Measurements from ENCODE around the gene EPS15.

EPS15 gene

DNA sequence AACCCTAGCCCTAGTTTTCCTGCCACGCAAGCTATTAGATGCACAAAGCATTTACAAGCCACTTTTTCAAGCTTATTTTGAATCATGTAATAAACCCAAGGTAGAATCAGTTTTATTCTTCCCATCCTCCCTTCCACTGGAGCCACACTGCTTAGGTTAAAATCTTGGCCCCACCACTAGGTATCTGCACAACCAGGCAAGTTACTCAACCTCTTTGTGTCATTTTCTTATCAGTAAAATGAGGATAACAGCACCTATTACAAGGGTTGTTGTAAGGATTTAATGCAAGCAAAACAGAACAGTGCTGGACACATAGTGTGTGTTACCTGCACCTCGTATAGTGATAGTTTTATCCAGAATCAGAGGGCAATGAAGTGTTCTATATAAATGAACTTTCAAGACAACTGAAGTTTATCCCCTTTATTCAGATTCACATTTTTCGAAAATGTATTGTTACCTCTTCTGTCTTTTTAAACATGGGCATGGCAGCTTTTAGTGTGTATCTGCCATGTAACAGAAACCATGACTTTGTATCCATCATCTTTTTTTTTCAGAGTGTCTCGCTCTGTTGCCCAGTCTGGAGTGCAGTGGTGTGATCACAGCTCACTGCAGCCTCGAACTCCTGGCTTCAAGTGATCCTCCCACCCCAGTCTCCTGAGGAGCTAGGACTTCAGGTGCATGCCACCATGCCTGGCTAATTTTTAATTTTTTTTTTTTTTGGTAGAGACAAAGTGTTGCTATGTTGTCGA, 171.5 kb downstream of the EPS15 start:
- H3K4me1 ChIP-seq (ENCODE audit: insufficient read depth, low read length), result no peaks in the 10 kb centered on the region
- H2AFZ ChIP-seq (ENCODE audit: low read depth, low read length), result no peak overlapping the region
- no peaks in the 10 kb centered on the region for H3K9me3 ChIP-seq (ENCODE audit: low read length)
- no peaks in the 10 kb centered on the region for H3K36me3 ChIP-seq (ENCODE audit: insufficient read depth, low read length)
- no peak overlapping the region for H3K4me3 ChIP-seq (ENCODE audit: low read length)
- H3K27me3 ChIP-seq (ENCODE audit: insufficient read depth, low read length), result peaks cover 36% of the 10 kb centered on the region

DNA sequence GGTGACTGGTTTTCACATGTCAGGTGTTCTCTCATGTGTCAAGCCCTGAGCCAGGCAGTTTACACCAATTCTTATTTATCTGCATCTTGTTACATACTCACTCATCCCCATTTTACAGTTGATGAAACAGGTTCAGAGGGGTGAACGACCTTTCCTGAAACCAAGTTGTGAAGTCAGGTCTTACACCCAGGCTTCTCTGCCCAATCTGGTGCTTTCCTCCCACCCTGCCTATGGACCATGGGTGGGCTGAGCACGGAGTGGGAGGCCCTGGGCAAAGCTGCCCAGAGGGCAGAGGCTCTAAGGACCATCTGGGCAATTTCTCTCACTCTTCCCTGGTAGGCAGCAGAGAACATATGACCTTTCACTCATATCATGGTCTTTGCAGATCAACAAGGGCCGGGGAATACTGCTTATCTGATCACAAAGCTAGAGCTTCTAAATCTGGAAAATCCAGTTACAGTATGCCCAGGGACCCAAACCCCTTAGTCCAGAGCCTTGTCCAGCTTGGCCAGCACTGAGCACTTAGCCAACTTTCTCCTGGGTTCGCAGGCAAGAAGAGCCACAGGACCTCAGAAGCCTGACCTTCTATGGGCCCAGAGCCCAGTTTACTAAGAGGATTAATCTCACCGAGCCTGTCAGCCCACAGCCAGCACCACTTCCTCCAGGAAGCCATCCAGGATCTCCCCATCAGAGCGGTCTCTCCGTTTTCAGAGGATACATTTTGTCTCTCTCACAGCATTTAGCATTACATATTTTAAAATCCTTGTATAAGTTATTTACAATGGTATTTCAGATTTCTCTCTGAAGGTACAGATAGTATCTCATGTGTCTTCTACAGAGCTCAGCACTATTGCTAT, 172.8 kb downstream of the EPS15 start:
- Histone ChIP-seq H3K9me3 (ENCODE audit: low read length) (no peaks in the 10 kb centered on the region), H3K36me3 (ENCODE audit: insufficient read depth, low read length) (no peaks in the 10 kb centered on the region), H3K4me3 (ENCODE audit: low read length) (no peak overlapping the region), H3K4me1 (ENCODE audit: insufficient read depth, low read length) (no peaks in the 10 kb centered on the region), H3K27me3 (ENCODE audit: insufficient read depth, low read length) (peaks cover 45% of the 10 kb centered on the region), H2AFZ (ENCODE audit: low read depth, low read length) (no peak overlapping the region)

DNA sequence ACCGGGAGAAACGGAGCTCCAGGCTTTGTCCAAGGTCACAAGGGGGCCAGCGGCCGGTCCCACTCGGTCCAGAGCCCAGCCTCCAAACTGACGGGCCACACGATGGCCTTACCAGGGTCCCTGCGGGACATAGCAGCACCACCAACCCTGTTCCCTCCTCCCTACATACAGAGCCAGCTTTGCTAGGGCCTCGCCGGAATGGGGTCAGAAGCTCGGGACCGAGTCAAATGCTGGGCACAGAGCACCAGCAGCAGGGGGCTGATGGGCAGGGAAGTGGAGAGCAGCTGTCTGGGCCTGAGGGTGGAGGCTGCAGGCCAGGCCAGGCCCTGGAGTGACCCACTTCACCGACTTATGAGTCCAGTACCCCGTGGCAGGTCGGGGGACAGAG, 173.8 kb downstream of the EPS15 start:
- Histone ChIP-seq H3K36me3 (ENCODE audit: insufficient read depth, low read length) (no peaks in the 10 kb centered on the region), H3K9me3 (ENCODE audit: low read length) (no peaks in the 10 kb centered on the region), H3K4me3 (ENCODE audit: low read length) (no peak overlapping the region), H3K4me1 (ENCODE audit: insufficient read depth, low read length) (no peaks in the 10 kb centered on the region), H2AFZ (ENCODE audit: low read depth, low read length) (no peak overlapping the region), H3K27me3 (ENCODE audit: insufficient read depth, low read length) (peaks cover 45% of the 10 kb centered on the region)

DNA sequence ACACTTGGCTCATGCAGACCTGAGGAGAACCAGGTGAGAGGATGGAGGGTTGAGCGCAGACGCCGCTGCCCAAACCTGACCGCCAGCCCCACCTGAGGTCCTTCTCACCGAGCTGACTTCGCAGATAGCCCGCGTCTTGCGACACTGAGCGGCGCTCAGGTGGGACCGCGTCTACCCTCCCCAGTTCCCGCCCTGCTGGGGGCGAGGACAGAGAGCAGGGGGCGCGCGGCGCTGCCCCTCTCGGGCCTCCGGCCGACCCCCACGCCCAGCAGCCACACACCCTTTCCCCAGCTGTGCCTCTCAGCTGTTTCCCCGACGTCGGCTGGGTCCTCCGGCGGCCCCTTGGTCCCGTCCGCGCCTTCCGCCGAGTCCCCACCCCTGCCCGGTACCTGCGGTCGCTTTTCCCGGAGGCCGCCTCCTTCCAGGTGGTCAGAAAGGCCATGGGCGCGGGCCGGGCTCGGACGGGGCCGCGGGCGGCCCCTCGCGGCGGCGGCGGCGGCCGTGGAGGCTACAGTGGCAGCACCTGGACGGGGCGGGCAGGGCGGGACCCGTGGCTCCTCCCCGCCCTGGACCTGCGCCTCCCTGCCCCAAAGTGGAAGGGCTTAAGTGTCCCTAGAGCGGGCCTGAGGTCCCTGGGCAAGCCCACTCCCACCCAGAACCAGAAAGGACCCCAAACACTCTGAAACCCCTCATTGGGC, 174.3 kb downstream of the EPS15 start:
- H3K9me3 ChIP-seq (ENCODE audit: low read length), result no peaks in the 10 kb centered on the region
- peaks cover 45% of the 10 kb centered on the region for H3K27me3 ChIP-seq (ENCODE audit: insufficient read depth, low read length)

GRCh38 chr1:51344276-51344601, 174.8 kb downstream of the EPS15 start:
- Histone ChIP-seq H3K27me3 (ENCODE audit: insufficient read depth, low read length) (peaks cover 45% of the 10 kb centered on the region), H3K9me3 (ENCODE audit: low read length) (no peaks in the 10 kb centered on the region), H3K36me3 (ENCODE audit: insufficient read depth, low read length) (no peaks in the 10 kb centered on the region), H2AFZ (ENCODE audit: low read depth, low read length) (no peak overlapping the region), H3K4me3 (ENCODE audit: low read length) (no peak overlapping the region), H3K4me1 (ENCODE audit: insufficient read depth, low read length) (no peaks in the 10 kb centered on the region)

More for the DNA sequence above, 174.3 kb downstream of the EPS15 start:
- no peaks in the 10 kb centered on the region for H3K36me3 ChIP-seq (ENCODE audit: insufficient read depth, low read length)
- H2AFZ ChIP-seq (ENCODE audit: low read depth, low read length), result no peak overlapping the region
- no peak overlapping the region for H3K4me3 ChIP-seq (ENCODE audit: low read length)
- no peaks in the 10 kb centered on the region for H3K4me1 ChIP-seq (ENCODE audit: insufficient read depth, low read length)

DNA sequence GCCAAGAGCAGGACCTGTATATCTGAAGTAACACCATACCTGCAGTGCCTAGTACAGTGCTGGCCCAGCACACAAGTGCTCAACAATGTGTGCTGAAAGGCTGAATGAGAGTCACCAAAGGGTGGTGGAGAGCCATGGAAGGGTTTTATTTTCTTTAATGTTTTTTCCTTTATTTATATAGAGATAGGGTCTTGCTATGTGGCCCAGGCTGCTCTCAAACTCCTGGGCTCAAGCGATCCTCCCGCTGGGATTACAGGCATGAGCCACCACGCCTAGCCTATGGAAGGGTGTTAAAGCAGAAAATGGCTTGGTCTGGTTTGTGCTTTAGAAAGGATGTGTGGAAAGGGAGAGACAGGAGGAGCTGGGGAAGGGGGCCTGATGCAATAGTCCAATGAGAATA, 175.4 kb downstream of the EPS15 start:
- Histone ChIP-seq H3K4me1 (ENCODE audit: insufficient read depth, low read length) (no peaks in the 10 kb centered on the region), H3K9me3 (ENCODE audit: low read length) (no peaks in the 10 kb centered on the region), H3K36me3 (ENCODE audit: insufficient read depth, low read length) (no peaks in the 10 kb centered on the region), H3K4me3 (ENCODE audit: low read length) (no peak overlapping the region), H3K27me3 (ENCODE audit: insufficient read depth, low read length) (peaks cover 45% of the 10 kb centered on the region), H2AFZ (ENCODE audit: low read depth, low read length) (no peak overlapping the region)

DNA sequence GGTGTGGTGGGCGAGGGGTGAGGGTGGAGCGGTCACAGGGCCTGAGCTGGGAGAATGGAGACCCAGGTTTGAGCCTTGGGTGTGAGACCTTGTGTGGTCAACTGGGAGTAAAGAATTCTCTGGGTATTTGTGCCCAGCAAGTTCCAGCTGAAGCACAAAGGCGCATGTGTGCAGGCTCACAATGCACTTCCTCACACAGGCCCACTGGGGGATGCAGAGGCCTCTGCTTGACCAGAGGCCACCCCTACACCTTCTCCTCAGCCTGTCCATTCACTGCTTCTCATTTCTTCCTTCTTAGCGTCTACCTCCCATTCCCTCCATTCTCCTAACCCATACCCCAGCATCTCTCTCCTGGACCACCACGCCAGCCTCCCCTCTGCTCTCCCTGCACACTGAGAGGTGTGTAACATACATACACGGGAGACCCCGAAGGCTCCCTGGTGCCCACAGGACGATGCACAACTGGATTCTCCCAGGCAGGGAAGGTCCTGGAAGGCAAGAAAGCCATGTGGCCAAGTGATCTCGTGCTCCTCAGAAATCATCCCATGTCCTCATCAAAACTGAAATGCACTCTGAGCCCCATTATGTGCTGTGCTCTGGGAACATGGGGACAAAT, 176.4 kb downstream of the EPS15 start:
- no peak overlapping the region for H2AFZ ChIP-seq (ENCODE audit: low read depth, low read length)
- H3K27me3 ChIP-seq (ENCODE audit: insufficient read depth, low read length), result peaks cover 45% of the 10 kb centered on the region
- H3K4me1 ChIP-seq (ENCODE audit: insufficient read depth, low read length), result no peaks in the 10 kb centered on the region
- H3K36me3 ChIP-seq (ENCODE audit: insufficient read depth, low read length), result no peaks in the 10 kb centered on the region
- no peak overlapping the region for H3K4me3 ChIP-seq (ENCODE audit: low read length)
- no peaks in the 10 kb centered on the region for H3K9me3 ChIP-seq (ENCODE audit: low read length)

DNA sequence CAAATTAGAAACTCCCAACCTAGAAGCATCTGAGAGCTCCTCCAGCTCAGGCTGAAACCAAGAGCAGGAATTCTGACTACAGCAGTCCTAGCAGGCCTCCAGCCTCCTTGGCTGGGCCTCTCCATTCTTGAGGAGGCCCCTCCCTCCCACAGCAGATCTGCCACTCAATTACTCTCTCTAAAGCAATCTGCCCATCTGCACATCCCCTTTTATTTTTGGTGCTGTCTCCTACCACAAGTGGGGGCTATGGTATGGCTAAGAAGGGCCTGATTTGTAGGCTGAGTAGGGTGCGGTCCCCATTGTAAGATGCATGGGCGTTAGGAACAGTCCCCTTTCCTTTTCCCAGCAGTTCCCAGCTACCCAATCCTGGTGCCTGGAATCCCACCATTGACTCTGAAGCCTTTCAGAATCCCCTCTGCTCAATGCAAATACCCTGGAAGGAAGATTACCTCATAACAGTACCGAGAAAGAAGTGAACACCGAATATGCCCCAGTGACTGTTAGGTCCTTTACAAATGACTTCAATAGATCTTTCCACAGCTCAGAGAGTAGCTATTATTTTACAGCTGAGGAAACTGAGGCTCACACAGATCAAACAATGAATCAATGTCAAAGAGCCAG, 177.1 kb downstream of the EPS15 start:
- Histone ChIP-seq H3K27me3 (ENCODE audit: insufficient read depth, low read length) (peaks cover 45% of the 10 kb centered on the region), H3K9me3 (ENCODE audit: low read length) (no peaks in the 10 kb centered on the region), H3K4me3 (ENCODE audit: low read length) (no peak overlapping the region), H2AFZ (ENCODE audit: low read depth, low read length) (no peak overlapping the region), H3K36me3 (ENCODE audit: insufficient read depth, low read length) (no peaks in the 10 kb centered on the region), H3K4me1 (ENCODE audit: insufficient read depth, low read length) (no peaks in the 10 kb centered on the region)

- Histone ChIP-seq H2AFZ (ENCODE audit: low read depth, low read length) (no peak overlapping the region), H3K27me3 (ENCODE audit: insufficient read depth, low read length) (peaks cover 35% of the 10 kb centered on the region), H3K4me1 (ENCODE audit: insufficient read depth, low read length) (no peaks in the 10 kb centered on the region), H3K9me3 (ENCODE audit: low read length) (no peaks in the 10 kb centered on the region), H3K36me3 (ENCODE audit: insufficient read depth, low read length) (no peaks in the 10 kb centered on the region), H3K4me3 (ENCODE audit: low read length) (no peak overlapping the region)
Observed at GRCh38 chr1:51340380-51340779, 178.7 kb downstream of the EPS15 start.

DNA sequence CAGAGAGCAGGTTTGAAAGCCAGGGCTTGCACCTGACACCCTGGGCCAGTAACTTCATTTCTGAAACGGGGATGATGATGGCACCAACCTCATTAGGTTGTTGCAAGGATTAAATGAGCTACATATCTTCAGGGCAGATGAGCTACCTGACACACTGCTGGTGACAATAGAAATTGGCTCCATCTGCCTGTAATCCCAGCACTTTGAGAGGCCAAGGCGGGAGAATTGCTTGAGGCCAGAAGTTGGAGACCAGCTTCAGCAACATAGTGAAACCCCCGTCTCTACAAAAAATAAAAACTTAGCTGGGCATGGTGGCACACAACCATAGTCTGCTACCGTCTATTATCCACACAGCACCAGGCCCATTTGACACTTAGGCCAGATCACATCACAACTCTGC, 182.4 kb downstream of the EPS15 start:
- Histone ChIP-seq H3K4me1 (ENCODE audit: insufficient read depth, low read length) (no peaks in the 10 kb centered on the region), H3K4me3 (ENCODE audit: low read length) (no peak overlapping the region), H2AFZ (ENCODE audit: low read depth, low read length) (no peak overlapping the region), H3K36me3 (ENCODE audit: insufficient read depth, low read length) (no peaks in the 10 kb centered on the region), H3K9me3 (ENCODE audit: low read length) (no peaks in the 10 kb centered on the region), H3K27me3 (ENCODE audit: insufficient read depth, low read length) (peaks cover 3% of the 10 kb centered on the region)

- no peak overlapping the region for H2AFZ ChIP-seq (ENCODE audit: low read depth, low read length)
- H3K4me3 ChIP-seq (ENCODE audit: low read length), result no peak overlapping the region
- H3K9me3 ChIP-seq (ENCODE audit: low read length), result no peaks in the 10 kb centered on the region
- H3K27me3 ChIP-seq (ENCODE audit: insufficient read depth, low read length), result peaks cover 9% of the 10 kb centered on the region
- H3K36me3 ChIP-seq (ENCODE audit: insufficient read depth, low read length), result no peaks in the 10 kb centered on the region
- H3K4me1 ChIP-seq (ENCODE audit: insufficient read depth, low read length), result peaks cover 5% of the 10 kb centered on the region
Observed at GRCh38 chr1:51336004-51336403, 183.1 kb downstream of the EPS15 start.

GRCh38 chr1:51331206-51332100, 187.6 kb downstream of the EPS15 start:
- Histone ChIP-seq H3K4me3 (ENCODE audit: low read length) (no peak overlapping the region), H3K4me1 (ENCODE audit: insufficient read depth, low read length) (peaks cover 5% of the 10 kb centered on the region), H2AFZ (ENCODE audit: low read depth, low read length) (no peak overlapping the region), H3K27me3 (ENCODE audit: insufficient read depth, low read length) (peaks cover 31% of the 10 kb centered on the region), H3K9me3 (ENCODE audit: low read length) (no peaks in the 10 kb centered on the region), H3K36me3 (ENCODE audit: insufficient read depth, low read length) (no peaks in the 10 kb centered on the region)

All from neuron (in vitro differentiated cells).